GM12878 (cell line): ENCODE measurements around the gene DNAI7. TPM values are rescaled to one million over a fixed set of nuclear protein-coding genes. Genes with fewer than 3 reads are reported as not detected.

Experiments used
- ATAC-seq: fragments of 200-7000 bp; cut with Tn5 transposase; 3 replicates; pipeline ENCODE4 v1.9.1; 2020; ENCODE audit warnings: mild to moderate bottlenecking, moderate library complexity
- BruUV-seq: library from RNA; stranded (reverse); fragments of 400-500 nt; replicated peaks from 2 replicates; lab custom pipeline; 2021; lab: Mats Ljungman, UMichigan
- CTCF ChIA-PET: fragments of 300-600 bp; sonication (Branson Sonifier 250); formaldehyde crosslinking; extraction: SDS; loops from one replicate; lab custom pipeline; 2021; ENCODE audit warnings: inconsistent platforms; lab: Yijun Ruan, JAX
- POLR2A ChIA-PET: fragments of 350-600 bp; formaldehyde crosslinking; extraction: SDS; loops from one replicate; lab custom pipeline; 2021; ENCODE audit warnings: inconsistent platforms; lab: Charles Lee
- RAD21 ChIA-PET: fragments of 300-600 bp; sonication (Branson Sonifier 250); formaldehyde crosslinking; loops from one replicate; lab custom pipeline; 2023; ENCODE audit warnings: antibody characterized with exemption; ENCODE audit not compliant: unreplicated experiment; lab: Charles Lee
- SMC1A ChIA-PET: fragments of 300-600 bp; sonication (Branson Sonifier 250); formaldehyde crosslinking; loops from one replicate; lab custom pipeline; 2023; ENCODE audit not compliant: unreplicated experiment, uncharacterized antibody; lab: Charles Lee
- DNase-seq: peaks from one replicate; pipeline ENCODE4 v3.0.0-alpha.2; 2011; ENCODE audit warnings: low read depth, low spot score
- FAIRE-seq: peaks from 3 replicates; lab custom pipeline; 2011; peaks lifted over from hg19 to GRCh38; lab: Jason Lieb, UNC
- H2AFZ ChIP-seq: 2 replicates; pipeline ENCODE4 v1.6.0; 2011; ENCODE audit warnings: low read depth, low read length, control low read depth; ENCODE audit not compliant: control insufficient read depth
- H3K27ac ChIP-seq: 2 replicates; pipeline ENCODE4 v1.5.1; 2011; ENCODE audit warnings: control low read depth; ENCODE audit not compliant: control insufficient read depth, insufficient read depth
- H3K27me3 ChIP-seq, 2 experiments: replicated peaks in 1 of 2; 2 replicates each; pipeline versions ENCODE4 v1.6.0 to v1.6.1; 2011; ENCODE audit warnings: low read length in 1 of 2; ENCODE audit not compliant: control insufficient read depth in 2 of 2, insufficient read depth in 2 of 2
- H3K36me3 ChIP-seq, 2 experiments: 2 replicates each; pipeline ENCODE4 v1.5.1; 2011; ENCODE audit warnings: low read length in 1 of 2; ENCODE audit not compliant: control insufficient read depth in 2 of 2, insufficient read depth in 2 of 2
- H3K4me1 ChIP-seq: 2 replicates; pipeline ENCODE4 v1.6.1; 2011; ENCODE audit warnings: mild to moderate bottlenecking, low read length, moderate library complexity, mixed read lengths; ENCODE audit not compliant: control insufficient read depth, insufficient read depth
- H3K4me2 ChIP-seq: 2 replicates; pipeline ENCODE4 v1.6.0; 2011; ENCODE audit warnings: control low read depth; ENCODE audit not compliant: control insufficient read depth, insufficient read depth
- H3K4me3 ChIP-seq: fragments of 200-600 bp; sonication (generic); 2 replicates; pipeline ENCODE4 v1.5.1; 2016
- H3K79me2 ChIP-seq: 2 replicates; pipeline ENCODE4 v1.6.0; 2011; ENCODE audit warnings: low read length; ENCODE audit not compliant: control insufficient read depth, insufficient read depth
- H3K9ac ChIP-seq: 2 replicates; pipeline ENCODE4 v1.8.0; 2011; ENCODE audit warnings: low read length, control low read depth, mixed read lengths; ENCODE audit not compliant: control insufficient read depth, insufficient read depth
- H3K9me3 ChIP-seq: replicated peaks from 3 replicates; pipeline ENCODE4 v1.5.1; 2011; ENCODE audit warnings: mild to moderate bottlenecking, low read length; ENCODE audit not compliant: control insufficient read depth, insufficient read depth
- H4K20me1 ChIP-seq: 2 replicates; pipeline ENCODE4 v1.6.0; 2011; ENCODE audit not compliant: control insufficient read depth, insufficient read depth
- CBFB ChIP-seq: IDR thresholded peaks from 2 replicates; pipeline ENCODE4 v1.6.1; 2016; ENCODE audit warnings: antibody characterized with exemption, low read depth
- EGR1 ChIP-seq, 2 experiments: IDR thresholded peaks; 1 replicate in 1 of 2; 2 replicates in 1 of 2; pipeline ENCODE4 v1.6.1; 2011 to 2012; ENCODE audit warnings: low read depth in 2 of 2, low read length in 2 of 2, borderline replicate concordance in 1 of 2, mild to moderate bottlenecking in 1 of 2, moderate library complexity in 1 of 2
- MYC ChIP-seq: IDR thresholded peaks from 2 replicates; pipeline ENCODE4 v1.6.1; 2011; ENCODE audit warnings: mild to moderate bottlenecking, low read length, moderate library complexity, inconsistent platforms; ENCODE audit not compliant: insufficient read depth, insufficient replicate concordance, insufficient read length, severe bottlenecking
- NRF1 ChIP-seq: conservative IDR thresholded peaks from 2 replicates; pipeline ENCODE4 v1.6.1; 2011; ENCODE audit warnings: mild to moderate bottlenecking, low read depth, low read length, improper control_type of control experiment
- PKNOX1 ChIP-seq: fragments of 450-650 bp; IDR thresholded peaks from 2 replicates; pipeline ENCODE4 v1.6.1; 2016; ENCODE audit warnings: mild to moderate bottlenecking
- POLR2AphosphoS2 ChIP-seq: IDR thresholded peaks from 2 replicates; pipeline ENCODE4 v1.6.1; 2011; ENCODE audit warnings: low read depth, mild to moderate bottlenecking, low read length, improper control_type of control experiment, moderate library complexity
- RB1 ChIP-seq: fragments of 450-650 bp; formaldehyde crosslinking; IDR thresholded peaks from 2 replicates; pipeline ENCODE4 v1.6.1; 2017; ENCODE audit warnings: mild to moderate bottlenecking, borderline replicate concordance
- RBBP5 ChIP-seq: fragments of 200-600 bp; sonication (generic); conservative IDR thresholded peaks from 2 replicates; pipeline ENCODE4 v1.6.1; 2016
- RELB ChIP-seq: fragments of 450-650 bp; IDR thresholded peaks from 2 replicates; pipeline ENCODE4 v1.6.1; 2017; ENCODE audit warnings: low read depth, mild to moderate bottlenecking, moderate library complexity
- STAT3 ChIP-seq: IDR thresholded peaks from 2 replicates; pipeline ENCODE4 v1.6.1; 2011; ENCODE audit warnings: low read depth, low read length, improper control_type of control experiment
- SUPT20H ChIP-seq: IDR thresholded peaks from 2 replicates; pipeline ENCODE4 v1.6.1; 2011; ENCODE audit warnings: low read depth, mild to moderate bottlenecking, low read length, moderate library complexity, borderline replicate concordance; ENCODE audit not compliant: control insufficient read depth
- TAF1 ChIP-seq: IDR thresholded peaks from 2 replicates; pipeline ENCODE4 v1.6.1; 2011; ENCODE audit warnings: mild to moderate bottlenecking, low read depth, low read length, borderline replicate concordance
- ZNF24 ChIP-seq: fragments of 450-650 bp; IDR thresholded peaks from 2 replicates; pipeline ENCODE4 v1.6.1; 2017; ENCODE audit warnings: antibody characterized with exemption, mild to moderate bottlenecking
- WGBS: methylation state at CpG from one replicate; pipeline ENCODE4 v1.1.6; 2016; ENCODE audit warnings: low lambda C conversion rate; ENCODE audit not compliant: insufficient replicate concordance, insufficient coverage; ENCODE audit errors: missing lambda C conversion rate; 5-methylcytosine and 5-hydroxymethylcytosine counted together
- in situ Hi-C: fragments of 300-500 bp; cut with MboI; formaldehyde crosslinking; loops from 9 replicates; pipeline ENCODE4 v1.14.3; 2018; ENCODE audit warnings: mixed read lengths
- intact Hi-C: fragments of 100-400 bp; cut with micrococcal nuclease; formaldehyde crosslinking; loops from one replicate; pipeline ENCODE4 v1.14.2; 2022; ENCODE audit not compliant: unreplicated experiment
- polyA plus RNA-seq, 11 experiments: library from polyadenylated mRNA; depleted of rRNA in 4 of 11; unstranded in 6 of 11; stranded (reverse) in 5 of 11; fragments of >200 nt; fragmentation: Nextera tagmentation in 4 of 11; fragmentation: Illumina TruSeq in 1 of 11; extraction: Ambion mirVana in 4 of 11; extraction: Trizol in 1 of 11; gene quantifications; 1 replicate in 1 of 11; 2 replicates in 10 of 11; pipeline versions ENCODE4 v1.2.1 to v1.2.3, GENCODE V29; 2011 to 2016; ENCODE audit warnings: inconsistent platforms in 2 of 11, missing spikeins in 2 of 11, low read depth in 1 of 11
- total RNA-seq, 4 experiments: library from RNA; depleted of rRNA in 3 of 4; stranded (reverse); fragments of >200 nt in 3 of 4; fragmentation: Illumina TruSeq in 1 of 4; extraction: Trizol in 1 of 4; gene quantifications; 2 replicates each; pipeline versions ENCODE4 v1.2.1 to v1.2.3, GENCODE V29; 2013 to 2021

DNAI7 gene
- total and polyA plus RNA-seq, 10 of the 15 experiments (the other 5 are each of a cell fraction or from before 2014, with no cell fraction given) = 0.05 to 0.48 (median 0.13) TPM; not detected in 4

- in situ Hi-C loops (no loop called here), intact Hi-C loops (no loop called here)
- ChIA-PET SMC1A (interaction anchor here (1.0 kb wide), 2 partner anchors 13 to 16 kb away, joined by 3 to 4 read pairs; no protein-coding TSS in a partner anchor), POLR2A (interaction anchor here (0.5 kb wide), 1 partner anchor 164 kb away, joined by 3 read pairs; no protein-coding TSS in a partner anchor), CTCF (interaction anchor here (0.7 kb wide), 1 partner anchor 11 kb away, joined by 3 read pairs; no protein-coding TSS in a partner anchor), RAD21 (interaction anchor here (1.2 kb wide), 1 partner anchor 19 kb away, joined by 3 read pairs; no protein-coding TSS in a partner anchor)
- ATAC-seq (no peak), FAIRE-seq (no peak), DNase-seq (no peak)
- Histone ChIP-seq H3K4me3 (no peak overlapping the region), H3K79me2 (peaks cover 3% of the 10 kb centered on the region), H3K4me2 (no peak overlapping the region), H4K20me1 (no peaks in the 10 kb centered on the region), H3K36me3 (peaks cover 0 to 8% of the 10 kb centered on the region in 2 experiments; a peak in 1 of 4 replicates), H3K27me3 (no peaks in the 10 kb centered on the region), H3K9ac (no peak overlapping the region), H3K27ac (no peak overlapping the region), H3K9me3 (no peaks in the 10 kb centered on the region), H3K4me1 (no peaks in the 10 kb centered on the region), H2AFZ (no peak overlapping the region)
- WGBS = 100% methylated on average over 1 of the region's 1 CpG
- no TSS peak for BruUV-seq
- no peak for TF ChIP-seq CBFB
- no peak for TF ChIP-seq PKNOX1
- TF ChIP-seq POLR2AphosphoS2 = no peak
- no peak for TF ChIP-seq SUPT20H
- TF ChIP-seq ZNF24 = no peak
These were observed 41.2 kb upstream of the DNAI7 start for GRCh38 chr12:25236190-25236589.

- DNase-seq (no peak), ATAC-seq (no peak), FAIRE-seq (no peak)
- Histone ChIP-seq H2AFZ (no peak overlapping the region), H3K36me3 (peaks cover 0 to 3% of the 10 kb centered on the region in 2 experiments; a peak in 1 of 4 replicates), H3K9ac (no peak overlapping the region), H3K27me3 (no peaks in the 10 kb centered on the region), H3K9me3 (no peaks in the 10 kb centered on the region), H4K20me1 (no peaks in the 10 kb centered on the region), H3K4me2 (no peak overlapping the region), H3K4me3 (no peak overlapping the region), H3K79me2 (no peaks in the 10 kb centered on the region), H3K27ac (no peak overlapping the region)
- intact Hi-C loops = no loop called here
- WGBS = 93% methylated on average over 1 of the region's 1 CpG
- ChIA-PET SMC1A (interaction anchor here (1.1 kb wide), 1 partner anchor 29 kb away, joined by 3 read pairs; no protein-coding TSS in a partner anchor), RAD21 (no interaction called here), POLR2A (no interaction called here)
- in situ Hi-C loops = no loop called here
- no TSS peak for BruUV-seq
- no peak for TF ChIP-seq RBBP5
- TF ChIP-seq MYC = no peak
- no peak for TF ChIP-seq RELB
- no peak for TF ChIP-seq NRF1
- no peak for TF ChIP-seq RB1
- no peak for TF ChIP-seq STAT3
- TF ChIP-seq TAF1 = no peak
- TF ChIP-seq EGR1 (IDR thresholded peaks at IDR 0.05; ENCODE audit: borderline replicate concordance in 1 of 2, low read depth in 2 of 2, low read length in 2 of 2) = no peak
- TF ChIP-seq, all 136 proteins: peak for 0
- no peaks in the 10 kb centered on the region for H3K4me1 ChIP-seq
- CTCF ChIA-PET = interaction anchor here (0.8 to 1.0 kb wide), 3 partner anchors 26 to 222 kb away, joined by 3 read pairs; no protein-coding TSS in a partner anchor
These were observed 18.4 kb upstream of the DNAI7 start for GRCh38 chr12:25213338-25213737.
